CD4-positive, alpha-beta T cell (primary cell): ENCODE results near the gene CCDC28B. TPM values are rescaled to one million over a fixed set of nuclear protein-coding genes. Genes with fewer than 3 reads are reported as not detected.
"Not testable (repeated sequence)": the region's sequence is repeated elsewhere in the genome, so short reads cannot be mapped to it uniquely, and the experiment has no call there.

ENCODE experiments used
- ATAC-seq: fragments of 200-7000 bp; cut with Tn5 transposase; one replicate; pipeline ENCODE4 v1.10.0; 2022; ENCODE audit warnings: mild to moderate bottlenecking; ENCODE audit not compliant: poor library complexity
- CTCF ChIA-PET: fragments of 350-600 bp; sonication (Branson Sonifier 250); formaldehyde crosslinking; loops from one replicate; lab custom pipeline; 2021; ENCODE audit warnings: antibody characterized with exemption, inconsistent platforms; lab: Charles Lee
- POLR2A ChIA-PET: fragments of 350-600 bp; sonication (Branson Sonifier 250); formaldehyde crosslinking; loops from one replicate; lab custom pipeline; 2021; ENCODE audit warnings: antibody characterized with exemption, inconsistent platforms; lab: Charles Lee
- DNase-seq, 14 experiments: peaks; one replicate each; pipeline ENCODE4 v3.0.0-alpha.2; 2013 to 2020; ENCODE audit warnings: mixed read lengths in 2 of 14
- H3K27ac ChIP-seq, 2 donors: one replicate each; pipeline versions ENCODE4 v1.5.1 to v1.7.0; 2013; ENCODE audit warnings: low read length in 2 of 2, low read depth in 1 of 2, mild to moderate bottlenecking in 1 of 2
- H3K27me3 ChIP-seq, 2 experiments: 1 replicate in 1 of 2; 2 replicates in 1 of 2; pipeline versions ENCODE4 v1.6.1 to v1.7.0; 2013; ENCODE audit warnings: low read length in 2 of 2, control low read depth in 1 of 2, mild to moderate bottlenecking in 1 of 2, moderate library complexity in 1 of 2; ENCODE audit not compliant: insufficient read depth in 2 of 2, control insufficient read depth in 1 of 2
- H3K36me3 ChIP-seq: one replicate; pipeline ENCODE4 v1.6.1; 2013; ENCODE audit warnings: low read length, control low read depth; ENCODE audit not compliant: insufficient read depth
- H3K4me1 ChIP-seq: one replicate; pipeline ENCODE4 v1.6.1; 2013; ENCODE audit warnings: low read length, control low read depth; ENCODE audit not compliant: insufficient read depth
- H3K4me3 ChIP-seq: one replicate; pipeline ENCODE4 v1.5.1; 2013; ENCODE audit warnings: mild to moderate bottlenecking, low read length, moderate library complexity
- H3K9me3 ChIP-seq, 2 experiments: 1 replicate in 1 of 2; 2 replicates in 1 of 2; pipeline versions ENCODE4 v1.6.1 to v1.7.0; 2013; ENCODE audit warnings: low read length in 2 of 2, mild to moderate bottlenecking in 2 of 2, control low read depth in 1 of 2, moderate library complexity in 1 of 2; ENCODE audit not compliant: control insufficient read depth in 1 of 2, insufficient read depth in 1 of 2
- H3K27ac Mint-ChIP-seq: one replicate; pipeline ENCODE4 v1.8.0; 2020; ENCODE audit warnings: mixed read lengths
- H3K27me3 Mint-ChIP-seq: one replicate; pipeline ENCODE4 v1.8.0; 2021; ENCODE audit warnings: mixed read lengths
- H3K36me3 Mint-ChIP-seq: one replicate; pipeline ENCODE4 v1.8.0; 2021; ENCODE audit warnings: low read depth, mixed read lengths
- H3K4me1 Mint-ChIP-seq: one replicate; pipeline ENCODE4 v1.8.0; 2021; ENCODE audit warnings: low read depth, mixed read lengths
- H3K4me3 Mint-ChIP-seq: one replicate; pipeline ENCODE4 v1.8.0; 2020; ENCODE audit warnings: mild to moderate bottlenecking, mixed read lengths
- H3K9me3 Mint-ChIP-seq: one replicate; pipeline ENCODE4 v1.8.0; 2020; ENCODE audit warnings: mixed read lengths
- intact Hi-C, 2 experiments: fragments of 100-400 bp; cut with DNase I in 1 of 2; cut with micrococcal nuclease in 1 of 2; formaldehyde crosslinking; loops; one replicate each; pipeline versions ENCODE4 v1.15.1 to v1.9.0; 2023 to 2025; cut with DNase I, micrococcal nuclease
- total RNA-seq, 174 experiments: library from RNA in 2 of 174; stranded (reverse) in 2 of 174; gene quantifications; one replicate each; pipeline ENCODE4 v1.2.3 and lab custom pipeline; 2021 to 2026
- TF ChIP-seq, protein P1 (sequence below): fragments of 200-600 bp; IDR thresholded peaks from one replicate; pipeline ENCODE4 v1.8.0; 2022; ENCODE audit warnings: antibody characterized with exemption, mild to moderate bottlenecking

CCDC28B gene
- total RNA-seq, 2 experiments from 2014 or later = 4.0 to 5.7 TPM

DNA sequence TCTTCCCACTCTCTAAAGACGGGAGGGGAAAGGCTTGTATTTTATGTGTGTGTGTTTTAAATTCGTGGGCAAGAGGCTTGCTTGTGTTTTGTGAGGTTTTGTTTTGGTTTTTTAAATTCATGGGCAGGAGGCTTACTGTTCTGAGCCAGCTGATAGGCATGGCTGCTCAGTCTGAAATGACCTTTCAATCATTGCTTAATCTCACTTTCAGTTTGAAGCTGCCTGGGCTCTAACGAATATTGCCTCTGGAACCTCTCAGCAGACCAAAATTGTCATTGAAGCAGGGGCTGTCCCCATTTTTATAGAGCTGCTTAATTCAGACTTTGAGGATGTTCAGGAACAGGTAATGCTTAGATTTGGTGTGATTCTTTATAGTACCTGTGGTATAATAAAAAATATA lies 41.2 kb upstream of the CCDC28B start:
- H3K4me1 Mint-ChIP-seq = peaks cover 4% of the 10 kb centered on the region
- intact Hi-C loops = no loop called here
- Histone ChIP-seq H3K27ac (no peak overlapping the region), H3K4me1 (no peaks in the 10 kb centered on the region), H3K9me3 (no peaks in the 10 kb centered on the region), H3K36me3 (peaks cover 87% of the 10 kb centered on the region), H3K27me3 (no peaks in the 10 kb centered on the region), H3K4me3 (no peak overlapping the region)
- peaks cover 92% of the 10 kb centered on the region for H3K36me3 Mint-ChIP-seq
- ChIA-PET POLR2A (interaction anchor here (0.7 kb wide), 1 partner anchor 37 kb away, joined by 3 read pairs; no protein-coding TSS in a partner anchor), CTCF (no interaction called here)
- H3K27ac Mint-ChIP-seq = no peak overlapping the region
- DNase-seq = no peak
- H3K4me3 Mint-ChIP-seq = no peak overlapping the region
- ATAC-seq = no peak
- H3K9me3 Mint-ChIP-seq = no peaks in the 10 kb centered on the region
- no peaks in the 10 kb centered on the region for H3K27me3 Mint-ChIP-seq
- TF ChIP-seq, protein P1, sequence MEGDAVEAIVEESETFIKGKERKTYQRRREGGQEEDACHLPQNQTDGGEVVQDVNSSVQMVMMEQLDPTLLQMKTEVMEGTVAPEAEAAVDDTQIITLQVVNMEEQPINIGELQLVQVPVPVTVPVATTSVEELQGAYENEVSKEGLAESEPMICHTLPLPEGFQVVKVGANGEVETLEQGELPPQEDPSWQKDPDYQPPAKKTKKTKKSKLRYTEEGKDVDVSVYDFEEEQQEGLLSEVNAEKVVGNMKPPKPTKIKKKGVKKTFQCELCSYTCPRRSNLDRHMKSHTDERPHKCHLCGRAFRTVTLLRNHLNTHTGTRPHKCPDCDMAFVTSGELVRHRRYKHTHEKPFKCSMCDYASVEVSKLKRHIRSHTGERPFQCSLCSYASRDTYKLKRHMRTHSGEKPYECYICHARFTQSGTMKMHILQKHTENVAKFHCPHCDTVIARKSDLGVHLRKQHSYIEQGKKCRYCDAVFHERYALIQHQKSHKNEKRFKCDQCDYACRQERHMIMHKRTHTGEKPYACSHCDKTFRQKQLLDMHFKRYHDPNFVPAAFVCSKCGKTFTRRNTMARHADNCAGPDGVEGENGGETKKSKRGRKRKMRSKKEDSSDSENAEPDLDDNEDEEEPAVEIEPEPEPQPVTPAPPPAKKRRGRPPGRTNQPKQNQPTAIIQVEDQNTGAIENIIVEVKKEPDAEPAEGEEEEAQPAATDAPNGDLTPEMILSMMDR = no peak

DNA sequence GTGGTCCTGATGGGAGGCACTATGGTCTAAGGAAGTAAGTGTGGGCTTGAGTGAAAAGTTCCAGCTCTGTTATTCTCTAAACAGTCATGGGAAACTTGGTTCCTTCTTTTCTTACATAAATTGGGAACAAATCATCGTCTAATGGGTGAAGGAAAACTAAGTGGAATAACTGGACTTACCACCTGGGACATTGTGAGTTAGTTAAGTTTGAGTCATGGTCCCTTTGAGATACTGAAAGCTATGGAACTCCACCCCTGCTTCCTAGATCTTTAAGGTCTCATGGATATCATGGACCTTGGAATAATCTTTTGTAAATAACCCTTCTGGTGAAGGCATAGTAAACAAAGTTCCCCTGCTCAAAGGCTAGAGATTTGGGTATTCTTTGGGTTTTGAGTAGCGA lies 37.0 kb upstream of the CCDC28B start:
- no peaks in the 10 kb centered on the region for H3K4me1 ChIP-seq
- H3K9me3 Mint-ChIP-seq = no peaks in the 10 kb centered on the region
- H3K4me3 ChIP-seq = no peak overlapping the region
- no peaks in the 10 kb centered on the region for H3K27me3 ChIP-seq
- no peaks in the 10 kb centered on the region for H3K4me1 Mint-ChIP-seq
- DNase-seq (no peak), ATAC-seq (no peak)
- H3K27ac Mint-ChIP-seq = no peak overlapping the region
- peaks cover 82% of the 10 kb centered on the region for H3K36me3 Mint-ChIP-seq
- ChIA-PET CTCF (interaction anchor here (1.4 kb wide), 1 partner anchor 18 kb away, joined by 3 read pairs; no protein-coding TSS in a partner anchor), POLR2A (no interaction called here)
- H3K27me3 Mint-ChIP-seq = no peaks in the 10 kb centered on the region
- no peaks in the 10 kb centered on the region for H3K9me3 ChIP-seq
- peaks cover 86% of the 10 kb centered on the region for H3K36me3 ChIP-seq
- intact Hi-C loops = loop anchor here in 1 of 2 experiments (5.0 kb wide), 1 partner anchor 126 kb away; no protein-coding TSS in a partner anchor
- H3K4me3 Mint-ChIP-seq = no peak overlapping the region
- TF ChIP-seq, protein P1 = no peak
- H3K27ac ChIP-seq = no peak overlapping the region

DNA sequence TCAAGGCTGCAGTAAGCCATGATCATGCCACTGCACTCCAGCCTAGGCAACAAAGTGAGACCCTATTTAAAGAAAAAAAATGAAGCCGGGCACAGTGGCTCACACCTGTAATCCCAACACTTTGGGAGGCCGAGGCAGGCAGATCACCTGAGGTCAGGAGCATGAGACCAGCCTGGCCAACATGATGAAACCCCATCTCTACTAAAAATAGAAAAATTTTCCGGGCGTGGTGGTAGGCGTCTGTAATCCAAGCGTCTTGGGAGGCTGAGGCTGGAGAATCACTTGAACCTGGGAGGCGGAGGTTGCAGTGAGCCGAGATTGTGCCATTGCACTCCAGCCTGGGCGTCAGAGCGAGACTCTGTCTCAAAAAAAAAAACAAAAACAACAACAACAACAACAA lies 34.8 kb upstream of the CCDC28B start:
- ATAC-seq, H3K27ac Mint-ChIP-seq, intact Hi-C loops, H3K4me3 ChIP-seq, H3K27me3 Mint-ChIP-seq, POLR2A ChIA-PET, H3K4me3 Mint-ChIP-seq, CTCF ChIA-PET, H3K9me3 ChIP-seq, H3K27me3 ChIP-seq, H3K4me1 ChIP-seq, H3K27ac ChIP-seq, H3K9me3 Mint-ChIP-seq, DNase-seq, H3K4me1 Mint-ChIP-seq: not testable (repeated sequence)
- H3K36me3 ChIP-seq = peaks cover 84% of the 10 kb centered on the region
- H3K36me3 Mint-ChIP-seq = peaks cover 77% of the 10 kb centered on the region

DNA sequence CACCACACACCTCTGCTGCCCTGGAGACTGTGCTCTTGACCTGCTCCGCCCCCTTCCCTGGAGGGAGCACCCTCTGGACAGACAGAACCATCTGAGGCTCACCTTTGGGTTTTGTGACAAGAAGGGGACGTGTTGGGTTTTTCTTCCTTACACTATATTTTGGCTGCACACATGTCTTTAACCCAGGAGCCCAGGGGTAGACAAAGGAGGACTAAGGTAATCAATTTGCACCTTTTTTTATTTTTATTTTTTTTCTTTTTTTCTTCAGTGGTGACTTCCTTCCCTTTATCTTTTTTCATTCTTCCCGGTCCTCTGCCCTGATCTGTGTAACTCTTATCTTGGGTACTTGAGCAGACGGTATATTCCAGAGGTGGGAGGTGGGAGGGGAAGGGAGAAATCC lies 29.4 kb upstream of the CCDC28B start:
- Histone ChIP-seq H3K4me1 (peaks cover 3% of the 10 kb centered on the region), H3K9me3 (no peaks in the 10 kb centered on the region), H3K27ac (no peak overlapping the region), H3K27me3 (no peaks in the 10 kb centered on the region), H3K4me3 (no peak overlapping the region), H3K36me3 (peaks cover 64% of the 10 kb centered on the region)
- peaks cover 81% of the 10 kb centered on the region for H3K36me3 Mint-ChIP-seq
- ATAC-seq (no peak), DNase-seq (no peak)
- POLR2A ChIA-PET = interaction anchor here (0.9 kb wide), 1 partner anchor 74 kb away, joined by 3 read pairs; no protein-coding TSS in a partner anchor
- no peak overlapping the region for H3K4me3 Mint-ChIP-seq
- no peaks in the 10 kb centered on the region for H3K27me3 Mint-ChIP-seq
- H3K4me1 Mint-ChIP-seq = peaks cover 19% of the 10 kb centered on the region
- H3K27ac Mint-ChIP-seq = no peak overlapping the region
- CTCF ChIA-PET = interaction anchor here (0.6 kb wide), 1 partner anchor 189 kb away, joined by 4 read pairs; no protein-coding TSS in a partner anchor
- TF ChIP-seq, protein P1 = no peak
- intact Hi-C loops = no loop called here
- H3K9me3 Mint-ChIP-seq = no peaks in the 10 kb centered on the region
